ENCODE results near the gene CCR8.
A peak's percentile ranks its signal among the peaks of the same experiment; 100 is the strongest.

CCR8 gene

DNA sequence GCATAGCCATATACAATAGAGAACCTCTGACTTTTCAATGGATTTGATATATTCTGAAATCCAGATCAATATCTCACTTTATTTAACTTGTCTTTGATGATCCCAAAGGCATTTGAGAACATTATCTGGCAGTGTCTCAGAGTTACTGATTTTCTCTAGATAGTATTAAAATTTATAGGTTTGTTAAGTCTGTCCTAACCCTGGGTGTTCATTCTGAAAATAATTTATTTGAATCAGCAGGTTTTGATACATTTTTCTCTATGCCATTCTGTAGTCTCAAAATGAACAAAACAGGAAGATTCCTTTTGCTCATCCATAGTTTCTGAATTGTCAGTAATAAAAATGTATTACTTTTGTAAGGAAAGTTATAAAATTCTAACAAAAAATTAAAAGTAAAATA lies 14.3 kb downstream of the CCR8 start:
- Histone ChIP-seq H3K9me3 (replicated peaks; ENCODE audit: insufficient read depth, low read length) (no peaks in the 10 kb centered on the region), H3K4me1 (ENCODE audit: low read length) (peaks cover 19% of the 10 kb centered on the region), H3K4me2 (ENCODE audit: low read depth, low read length) (no peak overlapping the region), H3K36me3 (replicated peaks; ENCODE audit: insufficient read depth, low read length) (no peaks in the 10 kb centered on the region), H3K4me3 (ENCODE audit: low read length) (no peak overlapping the region), H3K9me2 (replicated peaks; ENCODE audit: insufficient read depth, low read length) (no peaks in the 10 kb centered on the region), H2AFZ (ENCODE audit: low read length) (no peak overlapping the region), H3K27ac (ENCODE audit: low read length) (no peak overlapping the region), H4K20me1 (ENCODE audit: insufficient read depth, low read length) (no peaks in the 10 kb centered on the region), H3K9ac (ENCODE audit: low read length) (no peak overlapping the region), H3K27me3 (replicated peaks; ENCODE audit: insufficient read depth, low read length) (no peaks in the 10 kb centered on the region), H3F3A (ENCODE audit: insufficient read depth, low read length) (peaks cover 5% of the 10 kb centered on the region; the same call in 1 of the 2 replicates), H3K79me2 (ENCODE audit: low read length) (no peaks in the 10 kb centered on the region)
- no peak for TF ChIP-seq EZH2phosphoT487 (IDR thresholded peaks at IDR 0.05; ENCODE audit: low read length)
- TF ChIP-seq EZH2 (optimal IDR thresholded peaks at IDR 0.05; ENCODE audit: low read depth, low read length), result no peak
- TF ChIP-seq, protein P1, sequence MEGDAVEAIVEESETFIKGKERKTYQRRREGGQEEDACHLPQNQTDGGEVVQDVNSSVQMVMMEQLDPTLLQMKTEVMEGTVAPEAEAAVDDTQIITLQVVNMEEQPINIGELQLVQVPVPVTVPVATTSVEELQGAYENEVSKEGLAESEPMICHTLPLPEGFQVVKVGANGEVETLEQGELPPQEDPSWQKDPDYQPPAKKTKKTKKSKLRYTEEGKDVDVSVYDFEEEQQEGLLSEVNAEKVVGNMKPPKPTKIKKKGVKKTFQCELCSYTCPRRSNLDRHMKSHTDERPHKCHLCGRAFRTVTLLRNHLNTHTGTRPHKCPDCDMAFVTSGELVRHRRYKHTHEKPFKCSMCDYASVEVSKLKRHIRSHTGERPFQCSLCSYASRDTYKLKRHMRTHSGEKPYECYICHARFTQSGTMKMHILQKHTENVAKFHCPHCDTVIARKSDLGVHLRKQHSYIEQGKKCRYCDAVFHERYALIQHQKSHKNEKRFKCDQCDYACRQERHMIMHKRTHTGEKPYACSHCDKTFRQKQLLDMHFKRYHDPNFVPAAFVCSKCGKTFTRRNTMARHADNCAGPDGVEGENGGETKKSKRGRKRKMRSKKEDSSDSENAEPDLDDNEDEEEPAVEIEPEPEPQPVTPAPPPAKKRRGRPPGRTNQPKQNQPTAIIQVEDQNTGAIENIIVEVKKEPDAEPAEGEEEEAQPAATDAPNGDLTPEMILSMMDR (IDR thresholded peaks at IDR 0.05; ENCODE audit: low read length), result no peak
- no peak for DNase-seq

DNA sequence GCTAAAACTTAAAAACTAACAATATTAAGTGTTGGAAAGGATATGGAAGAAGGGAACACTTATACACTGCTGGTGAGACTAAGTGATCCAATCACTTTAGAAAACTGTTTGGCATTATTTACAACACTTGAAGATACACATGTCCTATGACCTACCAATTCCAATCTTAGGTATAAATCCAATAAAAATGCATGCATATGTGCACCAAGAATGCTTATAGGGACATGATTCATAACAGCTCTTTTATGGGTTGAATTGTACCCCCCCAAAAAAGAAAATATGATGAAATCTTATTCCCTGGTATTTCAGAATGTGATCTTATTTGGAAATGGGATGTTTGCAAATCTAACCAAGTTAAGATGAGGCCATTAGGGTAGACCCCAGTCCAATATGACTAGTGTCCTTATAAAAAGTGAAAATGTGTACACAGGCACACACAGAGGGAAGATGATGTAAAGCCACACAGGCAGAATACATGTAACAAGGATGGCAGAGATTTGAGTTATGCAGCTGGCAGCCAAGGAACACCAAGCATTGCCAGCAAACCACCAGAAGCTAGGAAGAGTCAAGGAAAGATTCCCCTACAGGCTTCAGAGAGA lies 15.3 kb downstream of the CCR8 start:
- no peak overlapping the region for H3K4me3 ChIP-seq (ENCODE audit: low read length)
- TF ChIP-seq EZH2phosphoT487 (IDR thresholded peaks at IDR 0.05; ENCODE audit: low read length) (no peak), EZH2 (optimal IDR thresholded peaks at IDR 0.05; ENCODE audit: low read depth, low read length) (no peak)
- TF ChIP-seq, protein P1 (IDR thresholded peaks at IDR 0.05; ENCODE audit: low read length), result no peak
- no peaks in the 10 kb centered on the region for H3K9me3 ChIP-seq (replicated peaks; ENCODE audit: insufficient read depth, low read length)
- no peaks in the 10 kb centered on the region for H4K20me1 ChIP-seq (ENCODE audit: insufficient read depth, low read length)
- no peak for DNase-seq
- no peaks in the 10 kb centered on the region for H3K36me3 ChIP-seq (replicated peaks; ENCODE audit: insufficient read depth, low read length)
- H3K4me1 ChIP-seq (ENCODE audit: low read length), result peaks cover 19% of the 10 kb centered on the region
- no peak overlapping the region for H3K27ac ChIP-seq (ENCODE audit: low read length)
- H3K9me2 ChIP-seq (replicated peaks; ENCODE audit: insufficient read depth, low read length), result no peaks in the 10 kb centered on the region
- no peak overlapping the region for H2AFZ ChIP-seq (ENCODE audit: low read length)
- H3K4me2 ChIP-seq (ENCODE audit: low read depth, low read length), result no peak overlapping the region
- H3F3A ChIP-seq (ENCODE audit: insufficient read depth, low read length), result peaks cover 5% of the 10 kb centered on the region; the same call in 1 of the 2 replicates
- H3K9ac ChIP-seq (ENCODE audit: low read length), result no peak overlapping the region
- H3K79me2 ChIP-seq (ENCODE audit: low read length), result no peaks in the 10 kb centered on the region
- no peaks in the 10 kb centered on the region for H3K27me3 ChIP-seq (replicated peaks; ENCODE audit: insufficient read depth, low read length)

DNA sequence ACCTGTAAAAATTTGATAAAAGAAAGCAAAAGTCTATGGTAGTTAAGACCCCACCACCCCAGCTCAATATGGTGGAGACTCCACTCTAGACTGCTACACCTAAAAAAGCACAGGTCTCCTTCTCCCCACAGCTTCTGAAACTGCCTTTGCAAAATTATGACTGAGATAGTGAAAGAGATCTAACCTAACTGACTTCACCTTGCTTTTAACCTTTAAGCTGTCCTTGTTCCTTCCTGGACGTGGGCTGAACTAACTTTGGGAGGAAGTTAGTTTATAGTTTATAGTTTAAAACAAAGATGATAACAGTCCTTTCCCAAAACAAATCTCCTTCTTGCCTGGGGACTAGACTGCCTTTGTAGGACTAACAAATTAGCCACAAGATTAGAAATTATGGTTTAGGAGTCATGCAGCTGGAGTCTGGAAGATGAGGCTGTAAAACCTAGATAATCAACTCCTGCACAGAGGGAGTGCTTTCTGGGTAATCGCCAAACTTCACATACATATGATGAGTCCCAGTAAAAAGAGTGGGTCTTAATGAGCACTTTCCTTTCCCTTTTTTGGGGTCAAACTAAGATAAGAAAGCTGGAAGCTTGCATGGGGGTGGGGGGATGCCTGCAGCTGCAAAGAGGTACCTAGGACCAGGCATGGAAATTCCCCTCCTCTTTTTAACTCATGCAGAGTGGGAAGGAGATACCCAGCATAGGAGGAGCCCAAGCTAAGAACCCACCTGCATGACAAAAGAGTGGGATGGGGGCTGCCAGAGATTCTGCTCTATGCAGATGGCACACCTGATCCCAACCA lies 17.5 kb downstream of the CCR8 start:
- Histone ChIP-seq H3K27ac (ENCODE audit: low read length) (peak overlapping the region; percentile 30; the same call in 1 of the 2 replicates), H3K79me2 (ENCODE audit: low read length) (no peaks in the 10 kb centered on the region), H3K9me3 (replicated peaks; ENCODE audit: insufficient read depth, low read length) (no peaks in the 10 kb centered on the region), H3K4me3 (ENCODE audit: low read length) (no peak overlapping the region), H3K4me1 (ENCODE audit: low read length) (peaks cover 19% of the 10 kb centered on the region), H3K36me3 (replicated peaks; ENCODE audit: insufficient read depth, low read length) (no peaks in the 10 kb centered on the region), H3K9me2 (replicated peaks; ENCODE audit: insufficient read depth, low read length) (no peaks in the 10 kb centered on the region), H3K27me3 (replicated peaks; ENCODE audit: insufficient read depth, low read length) (no peaks in the 10 kb centered on the region), H4K20me1 (ENCODE audit: insufficient read depth, low read length) (no peaks in the 10 kb centered on the region), H3K4me2 (ENCODE audit: low read depth, low read length) (peak overlapping the region; percentile 54), H3F3A (ENCODE audit: insufficient read depth, low read length) (peaks cover 5% of the 10 kb centered on the region; the same call in 1 of the 2 replicates), H3K9ac (ENCODE audit: low read length) (no peak overlapping the region), H2AFZ (ENCODE audit: low read length) (peak overlapping the region; percentile 55)
- DNase-seq, result peak; percentile 61
- no peak for TF ChIP-seq EZH2phosphoT487 (IDR thresholded peaks at IDR 0.05; ENCODE audit: low read length)
- TF ChIP-seq EZH2 (optimal IDR thresholded peaks at IDR 0.05; ENCODE audit: low read depth, low read length), result no peak
- TF ChIP-seq, protein P1 (IDR thresholded peaks at IDR 0.05; ENCODE audit: low read length), result no peak

Measured in MM.1S (cell line).